ENCODE results near the gene ZNF107.

Gene ZNF107

DNA sequence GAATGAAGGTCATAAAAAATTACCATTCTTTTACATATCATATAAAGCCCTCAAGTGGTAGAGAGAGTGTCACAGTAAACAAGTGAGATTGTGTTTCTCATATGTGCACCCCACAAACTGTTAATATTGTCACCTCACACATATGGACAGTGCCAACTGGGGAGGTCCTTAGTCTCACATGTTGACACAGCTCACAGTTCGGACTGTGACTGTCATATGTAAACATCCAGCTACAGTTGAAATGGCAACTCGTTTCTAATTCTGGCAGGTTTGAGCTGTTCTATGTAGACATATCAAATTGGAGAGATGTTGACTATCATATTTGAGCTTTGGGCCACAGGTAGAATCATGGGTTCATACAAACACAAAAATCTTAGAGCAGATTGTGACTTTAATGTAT is 39.4 kb upstream of the ZNF107 start:
- in situ Hi-C loops (cut with MboI; ENCODE audit: low sequenced_read_pairs, unreplicated experiment) = no loop called here
- no peak for DNase-seq (ENCODE audit: low spot score)
- TF ChIP-seq, protein P1, sequence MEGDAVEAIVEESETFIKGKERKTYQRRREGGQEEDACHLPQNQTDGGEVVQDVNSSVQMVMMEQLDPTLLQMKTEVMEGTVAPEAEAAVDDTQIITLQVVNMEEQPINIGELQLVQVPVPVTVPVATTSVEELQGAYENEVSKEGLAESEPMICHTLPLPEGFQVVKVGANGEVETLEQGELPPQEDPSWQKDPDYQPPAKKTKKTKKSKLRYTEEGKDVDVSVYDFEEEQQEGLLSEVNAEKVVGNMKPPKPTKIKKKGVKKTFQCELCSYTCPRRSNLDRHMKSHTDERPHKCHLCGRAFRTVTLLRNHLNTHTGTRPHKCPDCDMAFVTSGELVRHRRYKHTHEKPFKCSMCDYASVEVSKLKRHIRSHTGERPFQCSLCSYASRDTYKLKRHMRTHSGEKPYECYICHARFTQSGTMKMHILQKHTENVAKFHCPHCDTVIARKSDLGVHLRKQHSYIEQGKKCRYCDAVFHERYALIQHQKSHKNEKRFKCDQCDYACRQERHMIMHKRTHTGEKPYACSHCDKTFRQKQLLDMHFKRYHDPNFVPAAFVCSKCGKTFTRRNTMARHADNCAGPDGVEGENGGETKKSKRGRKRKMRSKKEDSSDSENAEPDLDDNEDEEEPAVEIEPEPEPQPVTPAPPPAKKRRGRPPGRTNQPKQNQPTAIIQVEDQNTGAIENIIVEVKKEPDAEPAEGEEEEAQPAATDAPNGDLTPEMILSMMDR (IDR thresholded peaks at IDR 0.05; ENCODE audit: borderline replicate concordance, control extremely low read depth, extremely low read depth, insufficient read depth, missing control alignments) = no peak

- TF ChIP-seq, protein P1 (IDR thresholded peaks at IDR 0.05; ENCODE audit: borderline replicate concordance, control extremely low read depth, extremely low read depth, insufficient read depth, missing control alignments) = no peak
- in situ Hi-C loops (cut with MboI; ENCODE audit: low sequenced_read_pairs, unreplicated experiment) = no loop called here
- DNase-seq (ENCODE audit: low spot score) = no peak
These were observed 37.7 kb upstream of the ZNF107 start for GRCh38 chr7:64628192-64628591.

DNA sequence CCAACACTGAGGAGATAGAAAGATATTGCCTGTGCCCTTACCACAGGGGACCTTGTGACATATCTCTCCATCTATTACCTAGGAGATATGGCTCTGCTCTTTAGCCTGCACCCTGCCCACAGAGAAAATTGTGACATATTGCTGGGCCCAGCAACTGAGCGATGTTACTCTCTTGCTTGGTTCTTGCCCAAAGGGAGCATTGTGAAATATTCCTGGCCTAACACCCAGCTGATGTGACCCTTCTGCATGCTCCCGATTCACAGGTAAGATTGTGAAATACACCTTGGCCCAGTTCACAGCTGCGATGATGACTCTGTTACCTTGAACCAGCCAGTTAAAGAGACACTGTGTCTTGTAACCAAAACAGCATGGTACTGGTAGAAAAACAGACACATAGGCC is 37.2 kb upstream of the ZNF107 start:
- TF ChIP-seq, protein P1 (IDR thresholded peaks at IDR 0.05; ENCODE audit: borderline replicate concordance, control extremely low read depth, extremely low read depth, insufficient read depth, missing control alignments) = no peak
- DNase-seq (ENCODE audit: low spot score) = no peak
- in situ Hi-C loops (cut with MboI; ENCODE audit: low sequenced_read_pairs, unreplicated experiment) = no loop called here

GRCh38 chr7:64630496-64630895 is 35.4 kb upstream of the ZNF107 start:
- TF ChIP-seq, protein P1 (IDR thresholded peaks at IDR 0.05; ENCODE audit: borderline replicate concordance, control extremely low read depth, extremely low read depth, insufficient read depth, missing control alignments) = no peak
- no peak for DNase-seq (ENCODE audit: low spot score)
- in situ Hi-C loops (cut with MboI; ENCODE audit: low sequenced_read_pairs, unreplicated experiment) = no loop called here

DNA sequence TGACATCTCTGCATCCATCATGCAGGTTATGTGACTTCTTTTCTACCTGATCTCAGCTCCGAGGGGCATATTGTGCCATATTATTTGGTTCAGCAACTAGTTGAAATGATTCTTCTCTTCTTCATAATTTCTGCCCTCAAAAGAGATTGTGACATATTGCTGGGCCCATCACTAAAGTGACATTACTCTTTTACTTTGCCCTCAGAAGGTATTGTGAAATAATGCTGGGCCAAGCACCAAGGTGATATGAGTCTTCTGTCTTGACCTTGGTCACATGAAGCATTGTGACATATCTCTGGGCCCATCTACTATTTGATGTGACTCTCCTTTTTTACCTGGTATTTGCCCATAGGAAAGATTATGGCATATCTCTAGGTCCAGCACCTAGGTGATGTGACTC is 33.9 kb upstream of the ZNF107 start:
- TF ChIP-seq, protein P1 (IDR thresholded peaks at IDR 0.05; ENCODE audit: borderline replicate concordance, control extremely low read depth, extremely low read depth, insufficient read depth, missing control alignments) = no peak
- no peak for DNase-seq (ENCODE audit: low spot score)
- in situ Hi-C loops (cut with MboI; ENCODE audit: low sequenced_read_pairs, unreplicated experiment) = no loop called here

DNA sequence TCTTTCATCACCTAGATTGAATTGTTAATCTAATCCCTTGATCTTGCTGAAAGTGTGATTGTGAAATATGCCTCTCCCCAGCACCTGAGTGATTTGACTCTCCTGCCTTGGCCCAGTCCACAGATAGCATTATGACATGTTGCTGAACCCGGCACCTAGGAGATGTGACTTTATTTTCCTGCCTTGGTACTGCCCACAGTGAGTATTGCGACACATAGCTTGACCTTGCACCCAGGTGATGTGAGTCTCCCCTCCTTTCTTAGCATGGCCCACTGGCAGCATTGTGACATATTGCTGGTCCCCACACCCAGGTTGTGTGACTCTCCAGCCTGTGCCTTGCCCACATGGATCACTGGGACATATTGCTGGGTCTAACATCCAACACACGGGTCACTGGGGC is 32.5 kb upstream of the ZNF107 start:
- in situ Hi-C loops (cut with MboI; ENCODE audit: low sequenced_read_pairs, unreplicated experiment) = no loop called here
- DNase-seq (ENCODE audit: low spot score) = no peak
- TF ChIP-seq, protein P1 (IDR thresholded peaks at IDR 0.05; ENCODE audit: borderline replicate concordance, control extremely low read depth, extremely low read depth, insufficient read depth, missing control alignments) = no peak

All from GM13976 (cell line).